Stimulated activated CD8-positive, alpha-beta memory T cell treated with anti-CD3 and anti-CD28 coated beads, Interleukin-15, amount 100 ng/mL, for 1 hour (primary cell): ENCODE measurements around the gene GLMP.

Experiments used
- DNase-seq: peaks from one replicate; pipeline ENCODE4 v3.0.0-alpha.2; 2020; ENCODE audit warnings: low read depth

Gene GLMP

GRCh38 chr1:156248323-156248683, 47.2 kb downstream of the GLMP start:
- DNase-seq: no peak

- no peak for DNase-seq
These were observed 47.8 kb downstream of the GLMP start, which contains the start of gene PAQR6 for GRCh38 chr1:156247460-156248322. PAQR6 (minus strand) TSS chr1:156248056; CDS start chr1:156246731, 1,325 bp downstream.

GRCh38 chr1:156246781-156247459, 48.6 kb downstream of the GLMP start:
- DNase-seq: no peak

- no peak for DNase-seq
These were observed 49.2 kb downstream of the GLMP start for GRCh38 chr1:156246241-156246780.

- DNase-seq: no peak
These were observed 49.8 kb downstream of the GLMP start for GRCh38 chr1:156245451-156246232.

GRCh38 chr1:156244712-156245111, 50.8 kb downstream of the GLMP start:
- no peak for DNase-seq

GRCh38 chr1:156244126-156244525, 51.4 kb downstream of the GLMP start:
- no peak for DNase-seq

GRCh38 chr1:156242738-156243137, 52.7 kb downstream of the GLMP start:
- no peak for DNase-seq
